HEK293 (cell line): ENCODE measurements around the gene USP24.

Source experiments
- CTCF ChIA-PET: fragments of 350-600 bp; formaldehyde crosslinking; extraction: SDS; loops from one replicate; lab custom pipeline; 2021; ENCODE audit warnings: antibody characterized with exemption; lab: Yijun Ruan, JAX
- POLR2A ChIA-PET: fragments of 300-600 bp; formaldehyde crosslinking; extraction: SDS; loops from one replicate; lab custom pipeline; 2020; ENCODE audit warnings: antibody characterized with exemption, inconsistent platforms; lab: Yijun Ruan, JAX
- H3K27ac ChIP-seq: fragments of 200-500 bp; sonication (Bioruptor generic); 2 replicates; pipeline ENCODE4 v1.5.1; 2014; ENCODE audit warnings: low read depth, low read length, control low read depth, inconsistent platforms; ENCODE audit errors: extremely low read depth
- H3K36me3 ChIP-seq, 2 experiments: fragments of 200-500 bp in 1 of 2; sonication (Bioruptor generic) in 1 of 2; 1 replicate in 1 of 2; 2 replicates in 1 of 2; pipeline ENCODE4 v1.5.1; 2014 to 2017; ENCODE audit warnings: inconsistent platforms in 2 of 2, low read length in 2 of 2; ENCODE audit not compliant: control insufficient read depth in 2 of 2, insufficient read depth in 1 of 2
- H3K4me1 ChIP-seq: fragments of 200-500 bp; sonication (Bioruptor generic); 2 replicates; pipeline ENCODE4 v1.5.1; 2014; ENCODE audit warnings: mild to moderate bottlenecking, low read length, inconsistent platforms; ENCODE audit not compliant: control insufficient read depth, insufficient read depth
- H3K4me3 ChIP-seq: 2 replicates; pipeline ENCODE4 v1.5.1; 2011; ENCODE audit warnings: low read depth, mild to moderate bottlenecking, control low read depth, low read length, moderate library complexity
- H3K9me3 ChIP-seq: fragments of 200-500 bp; sonication (Bioruptor generic); 2 replicates; pipeline ENCODE4 v1.5.1; 2014; ENCODE audit warnings: low read depth, low read length, inconsistent platforms; ENCODE audit not compliant: control insufficient read depth, insufficient read depth
- KLF1 ChIP-seq: fragments of 450-650 bp; formaldehyde crosslinking; IDR thresholded peaks from 2 replicates; pipeline ENCODE4 v1.5.1; 2016; ENCODE audit warnings: missing biosample characterization, missing genetic modification characterization
- PRDM6 ChIP-seq: fragments of 450-650 bp; formaldehyde crosslinking; IDR thresholded peaks from 2 replicates; pipeline ENCODE4 v1.5.1; 2017; ENCODE audit warnings: missing biosample characterization, missing genetic modification characterization
- ZFP3 ChIP-seq: fragments of 450-650 bp; formaldehyde crosslinking; IDR thresholded peaks from 2 replicates; pipeline ENCODE4 v1.5.1; 2016; ENCODE audit warnings: low read depth, missing biosample characterization, missing genetic modification characterization
- ZNF133 ChIP-seq: fragments of 450-650 bp; formaldehyde crosslinking; IDR thresholded peaks from 2 replicates; pipeline ENCODE4 v1.5.1; 2016; ENCODE audit warnings: missing biosample characterization, missing genetic modification characterization
- ZNF211 ChIP-seq: fragments of 450-650 bp; formaldehyde crosslinking; IDR thresholded peaks from 2 replicates; pipeline ENCODE4 v1.5.1; 2016; ENCODE audit warnings: low read depth, missing biosample characterization, missing genetic modification characterization
- ZNF24 ChIP-seq: fragments of 450-650 bp; formaldehyde crosslinking; IDR thresholded peaks from 2 replicates; pipeline ENCODE4 v1.5.1; 2016; ENCODE audit warnings: missing biosample characterization, missing genetic modification characterization
- ZNF311 ChIP-seq: fragments of 450-650 bp; formaldehyde crosslinking; IDR thresholded peaks from 2 replicates; pipeline ENCODE4 v1.5.1; 2017; ENCODE audit warnings: missing biosample characterization, missing genetic modification characterization, borderline replicate concordance
- ZNF324 ChIP-seq: fragments of 450-650 bp; formaldehyde crosslinking; IDR thresholded peaks from 2 replicates; pipeline ENCODE4 v1.5.1; 2016; ENCODE audit warnings: missing biosample characterization, missing genetic modification characterization
- ZNF48 ChIP-seq: fragments of 450-650 bp; formaldehyde crosslinking; IDR thresholded peaks from 2 replicates; pipeline ENCODE4 v1.5.1; 2016; ENCODE audit warnings: missing biosample characterization, missing genetic modification characterization
- ZNF571 ChIP-seq: fragments of 450-650 bp; formaldehyde crosslinking; IDR thresholded peaks from 2 replicates; pipeline ENCODE4 v1.5.0; 2017; ENCODE audit warnings: missing biosample characterization, missing genetic modification characterization
- ZNF596 ChIP-seq: fragments of 450-650 bp; IDR thresholded peaks from 2 replicates; pipeline ENCODE4 v1.5.0; 2018; ENCODE audit warnings: missing biosample characterization, mild to moderate bottlenecking, missing genetic modification characterization, moderate library complexity
- ZNF624 ChIP-seq: fragments of 450-650 bp; formaldehyde crosslinking; IDR thresholded peaks from 2 replicates; pipeline ENCODE4 v1.5.1; 2017; ENCODE audit warnings: missing biosample characterization, missing genetic modification characterization
- ZNF629 ChIP-seq: fragments of 450-650 bp; formaldehyde crosslinking; IDR thresholded peaks from 2 replicates; pipeline ENCODE4 v1.5.1; 2017; ENCODE audit warnings: missing biosample characterization, missing genetic modification characterization
- ZSCAN16 ChIP-seq: fragments of 450-650 bp; formaldehyde crosslinking; IDR thresholded peaks from 2 replicates; pipeline ENCODE4 v1.5.1; 2016; ENCODE audit warnings: missing biosample characterization, missing genetic modification characterization

USP24 gene

GRCh38 chr1:55041613-55042012 is 173.6 kb downstream of the USP24 start:
- Histone ChIP-seq H3K9me3 (no peaks in the 10 kb centered on the region), H3K4me3 (no peak overlapping the region)
- POLR2A ChIA-PET = no interaction called here
- peak; percentile 49; the same call in 1 of the 2 replicates for TF ChIP-seq ZFP3 (tag by site-specific recombination)
- no peak for TF ChIP-seq ZNF133 (tag by site-specific recombination)
- TF ChIP-seq, all 188 proteins: peak for 1
- Histone ChIP-seq H3K36me3 (no peaks in the 10 kb centered on the region), H3K4me1 (no peaks in the 10 kb centered on the region), H3K27ac (no peak overlapping the region)
- CTCF ChIA-PET = interaction anchor here (0.6 to 0.9 kb wide), 3 partner anchors 20 to 100 kb away, joined by 3 to 5 read pairs (median 3); no protein-coding TSS in a partner anchor

GRCh38 chr1:55040933-55041494 is 174.2 kb downstream of the USP24 start:
- Histone ChIP-seq H3K4me3 (no peak overlapping the region), H3K9me3 (no peaks in the 10 kb centered on the region), H3K4me1 (no peaks in the 10 kb centered on the region), H3K36me3 (no peaks in the 10 kb centered on the region), H3K27ac (no peak overlapping the region)
- no peak for TF ChIP-seq PRDM6
- TF ChIP-seq ZNF311 = no peak
- ChIA-PET POLR2A (no interaction called here), CTCF (interaction anchor here (0.6 to 1.3 kb wide), 3 partner anchors 19 to 100 kb away, joined by 3 to 7 read pairs (median 3); no protein-coding TSS in a partner anchor)

DNA sequence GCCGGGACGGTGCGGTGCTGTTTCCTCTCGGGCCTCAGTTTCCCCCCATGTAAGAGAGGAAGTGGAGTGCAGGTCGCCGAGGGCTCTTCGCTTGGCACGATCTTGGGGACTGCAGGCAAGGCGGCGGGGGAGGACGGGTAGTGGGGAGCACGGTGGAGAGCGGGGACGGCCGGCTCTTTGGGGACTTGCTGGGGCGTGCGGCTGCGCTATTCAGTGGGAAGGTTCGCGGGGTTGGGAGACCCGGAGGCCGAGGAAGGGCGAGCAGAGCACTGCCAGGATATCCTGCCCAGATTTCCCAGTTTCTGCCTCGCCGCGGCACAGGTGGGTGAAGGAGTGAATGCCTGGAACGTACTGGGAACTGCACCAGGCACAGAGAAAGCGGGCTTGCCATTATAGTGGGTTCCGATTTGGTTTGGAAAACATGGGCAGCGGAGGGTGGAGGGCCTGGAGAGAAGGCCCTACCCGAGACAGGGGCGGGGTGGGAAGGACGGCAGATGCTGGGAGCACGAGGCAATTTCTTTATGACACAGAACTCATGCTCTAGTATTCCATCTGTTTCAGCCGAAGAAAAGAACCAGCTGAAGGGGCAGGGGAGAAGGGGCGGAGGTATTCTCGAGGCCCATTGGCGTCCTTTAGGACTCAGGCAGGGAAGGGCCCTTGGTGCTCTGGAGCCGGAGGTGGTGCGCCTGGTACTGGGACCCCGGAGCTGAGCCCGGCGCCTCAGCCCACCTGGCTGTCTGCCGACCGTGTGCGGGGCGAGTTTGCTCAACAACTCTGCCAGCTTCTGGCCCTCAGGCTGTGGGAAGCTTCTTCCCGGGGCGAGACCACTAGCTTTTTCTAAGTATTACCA is 174.9 kb downstream of the USP24 start:
- no peaks in the 10 kb centered on the region for H3K9me3 ChIP-seq
- TF ChIP-seq ZNF571 (no peak), ZNF24 (tag by site-specific recombination) (no peak), ZSCAN16 (no peak), ZNF624 (tag by site-specific recombination) (no peak), ZNF48 (tag by site-specific recombination) (no peak), ZNF596 (tag by site-specific recombination) (no peak), ZNF629 (tag by site-specific recombination) (no peak)
- TF ChIP-seq, all 188 proteins: peak for 0
- no peaks in the 10 kb centered on the region for H3K4me1 ChIP-seq
- CTCF ChIA-PET = interaction anchor here (0.6 to 1.3 kb wide), 2 partner anchors 18 to 95 kb away, joined by 3 to 7 read pairs; no protein-coding TSS in a partner anchor
- H3K27ac ChIP-seq = no peak overlapping the region
- H3K36me3 ChIP-seq = no peaks in the 10 kb centered on the region
- POLR2A ChIA-PET = interaction anchor here (0.5 kb wide), 1 partner anchor 44 kb away, joined by 4 read pairs; no protein-coding TSS in a partner anchor
- H3K4me3 ChIP-seq = no peak overlapping the region; the same call in 1 of the 2 replicates

GRCh38 chr1:55039342-55040082 is 175.7 kb downstream of the USP24 start, which contains the start of gene PCSK9:
Gene PCSK9 (plus strand): TSS chr1:55039548. CDS start chr1:55039838, 290 bp downstream.
- TF ChIP-seq ZNF211 (tag by site-specific recombination) (no peak), KLF1 (tag by site-specific recombination) (peak; percentile 55), ZNF324 (no peak)
- CTCF ChIA-PET = no interaction called here
- POLR2A ChIA-PET = interaction anchor here (0.5 kb wide), 1 partner anchor 43 kb away, joined by 4 read pairs; no protein-coding TSS in a partner anchor

More at GRCh38 chr1:55039342-55040082, 175.7 kb downstream of the USP24 start, which contains the start of gene PCSK9:
- Histone ChIP-seq H3K9me3 (no peaks in the 10 kb centered on the region), H3K4me1 (no peaks in the 10 kb centered on the region), H3K4me3 (peak within 1 kb of the TSS; percentile 16), H3K27ac (no peak within 1 kb of the TSS), H3K36me3 (no peaks in the 10 kb centered on the region)
